Mucosa of gallbladder (tissue), 1 donor: ENCODE data around the gene CDK2AP2. TPM values are rescaled to one million over a fixed set of nuclear protein-coding genes. Genes with fewer than 3 reads are reported as not detected.
"Not testable (repeated sequence)": the region's sequence is repeated elsewhere in the genome, so short reads cannot be mapped to it uniquely, and the experiment has no call there.

ENCODE experiments used
- DNase-seq: peaks from one replicate; pipeline ENCODE4 v3.0.0-alpha.2; 2020; ENCODE audit warnings: low spot score
- total RNA-seq: library from RNA; stranded (reverse); gene quantifications from one replicate; pipeline ENCODE4 v1.2.1, GENCODE V29; 2021
- donor health status: DM: no; HTN: no; CAD: no.

The CDK2AP2 gene
- total RNA-seq, 1 donor from 2014 or later = 95.5 TPM

GRCh38 chr11:67523556-67524479 lies 15.9 kb upstream of the CDK2AP2 start:
- no peak for DNase-seq

GRCh38 chr11:67522844-67523555 lies 15.0 kb upstream of the CDK2AP2 start, which contains the start of gene CABP2:
CABP2 (minus strand) TSS chr11:67523446; CDS start chr11:67523326, 120 bp downstream.
- no peak for DNase-seq

DNA sequence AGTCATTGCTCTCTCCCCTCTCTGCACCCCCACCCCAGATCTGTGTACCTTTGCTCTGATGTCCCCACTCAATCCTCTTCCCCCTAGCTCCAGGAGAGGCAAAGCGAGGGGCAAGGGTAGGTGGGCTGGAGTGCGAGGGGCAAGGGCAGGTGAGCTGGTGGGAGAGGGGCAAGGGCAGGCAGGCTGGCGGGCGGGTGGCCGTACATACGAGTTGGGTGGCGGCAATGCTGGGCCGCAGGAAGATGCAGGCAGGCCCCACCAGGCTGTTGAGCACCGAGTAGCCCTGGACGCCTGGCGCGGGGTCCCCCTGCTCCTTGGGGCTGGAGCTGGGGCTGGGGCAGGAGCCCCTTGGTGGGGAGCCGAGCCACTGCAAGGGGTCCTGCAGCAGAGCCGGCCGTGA lies 14.4 kb upstream of the CDK2AP2 start:
- no peak for DNase-seq

DNA sequence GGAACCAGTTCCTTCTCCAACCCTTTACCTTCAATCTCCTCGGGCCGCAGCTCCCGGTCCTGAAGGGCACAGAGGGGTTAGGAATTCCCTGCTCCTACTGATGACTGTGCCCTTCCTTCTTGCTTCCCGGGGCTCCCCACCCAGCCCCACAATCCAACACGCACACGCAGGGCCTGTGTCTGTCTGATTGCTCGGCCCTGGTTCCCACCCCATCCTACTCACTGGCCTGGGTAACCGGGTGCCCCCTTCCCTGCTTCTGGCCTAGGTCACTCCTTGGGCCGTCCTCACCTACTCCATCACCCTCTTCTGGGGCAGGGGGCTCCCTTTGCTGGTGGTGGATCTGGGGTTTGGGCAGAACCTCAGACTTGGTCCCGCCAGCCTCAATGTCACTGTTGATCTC lies 14.0 kb upstream of the CDK2AP2 start:
- DNase-seq = no peak

- no peak for DNase-seq
Measured at GRCh38 chr11:67520856-67521824, 13.2 kb upstream of the CDK2AP2 start.

DNA sequence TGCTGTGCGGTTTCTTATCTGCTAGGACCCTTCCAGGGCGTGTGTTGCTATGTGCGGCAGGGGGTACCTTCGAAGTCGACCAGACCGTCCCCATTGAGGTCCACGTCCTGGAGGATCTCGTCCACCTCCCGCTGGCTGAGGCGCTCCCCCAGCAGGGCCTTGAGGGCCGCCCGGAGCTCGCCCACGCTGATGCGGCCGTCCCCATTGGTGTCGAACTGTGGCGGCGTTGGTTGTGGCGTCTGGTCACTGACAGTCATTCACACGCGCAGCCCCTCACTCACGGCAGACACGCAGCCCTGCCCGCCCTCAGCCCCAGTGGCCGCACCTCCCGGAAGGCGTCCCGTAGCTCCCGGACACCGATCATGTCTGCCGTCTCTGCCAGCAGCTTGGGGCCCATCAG lies 11.8 kb upstream of the CDK2AP2 start:
- DNase-seq = no peak

DNA sequence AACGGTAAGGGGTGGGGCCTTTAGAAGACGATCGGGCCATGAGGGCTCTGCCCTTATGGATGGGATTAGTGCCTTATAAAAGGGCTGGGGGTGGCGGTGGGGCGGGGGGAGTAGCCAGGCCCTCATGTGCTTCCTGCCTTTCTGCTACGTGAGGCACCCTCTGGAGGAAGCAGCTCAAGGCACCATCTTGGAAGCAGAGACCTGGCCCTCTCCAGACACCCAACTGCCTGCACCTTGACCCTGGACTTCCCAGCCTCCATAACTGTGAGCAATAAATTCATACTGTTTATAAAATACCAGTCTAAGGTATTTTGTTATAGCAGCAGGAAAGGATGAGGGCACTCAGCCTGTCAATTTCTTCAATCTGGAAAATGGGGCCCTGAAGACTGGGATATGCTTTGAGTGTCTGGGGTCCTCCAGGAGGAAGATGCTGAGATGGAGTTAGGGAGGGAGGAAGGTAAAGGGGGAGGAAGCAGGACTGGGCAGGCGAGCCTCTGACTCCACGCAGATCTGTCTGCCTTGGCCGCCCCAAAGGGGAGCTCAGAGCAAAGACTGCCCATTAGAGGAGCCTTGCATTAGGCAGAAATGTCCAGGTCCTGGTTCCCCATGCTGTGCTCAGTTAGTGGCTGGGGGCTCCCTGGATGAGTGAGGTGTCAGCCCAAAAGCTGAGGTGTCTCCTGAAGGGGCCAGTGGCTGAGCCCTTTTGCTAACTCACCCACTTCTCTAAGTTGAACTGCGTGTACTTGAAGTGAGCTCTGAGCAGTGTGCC lies 10.0 kb upstream of the CDK2AP2 start:
- no peak for DNase-seq

DNA sequence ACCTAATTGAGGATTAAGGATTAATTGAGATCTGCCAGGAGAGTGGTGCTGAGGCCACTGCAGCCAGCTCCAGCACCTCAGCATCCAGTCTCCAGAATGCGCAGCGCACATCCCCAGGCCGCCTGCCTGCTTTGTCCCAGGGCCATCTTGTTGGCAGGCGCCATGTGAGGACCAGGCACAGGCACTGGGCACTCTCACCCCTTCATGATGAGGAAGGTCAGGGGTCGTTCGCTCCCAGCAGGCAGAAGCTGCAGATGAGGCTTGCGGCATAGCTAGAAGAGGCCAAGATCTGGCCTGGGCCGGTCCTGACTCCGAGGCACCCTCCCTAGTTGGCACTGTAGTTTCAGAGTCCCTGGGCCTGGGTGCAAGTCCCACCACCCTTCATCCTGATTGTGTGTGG lies 8.8 kb upstream of the CDK2AP2 start:
- no peak for DNase-seq

DNA sequence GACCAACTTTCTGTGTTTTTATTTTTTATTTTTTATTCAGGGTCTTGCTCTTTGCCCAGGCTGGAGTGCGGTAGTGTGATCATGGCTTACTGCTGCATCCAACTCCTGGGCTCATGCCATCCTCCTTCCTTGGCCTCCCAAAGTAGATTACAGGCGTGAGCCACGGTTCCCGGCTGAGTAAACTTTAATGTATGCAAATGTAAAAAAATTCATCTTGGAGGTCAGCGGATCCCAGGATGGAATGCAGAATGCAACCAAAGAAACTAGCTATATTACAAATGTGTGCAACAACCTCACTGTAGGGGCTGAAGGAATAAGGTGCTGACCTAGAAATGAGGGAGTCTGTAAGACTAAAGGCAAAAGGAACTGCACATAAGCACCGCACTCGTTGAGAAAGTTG lies 6.2 kb upstream of the CDK2AP2 start:
- DNase-seq = no peak

DNA sequence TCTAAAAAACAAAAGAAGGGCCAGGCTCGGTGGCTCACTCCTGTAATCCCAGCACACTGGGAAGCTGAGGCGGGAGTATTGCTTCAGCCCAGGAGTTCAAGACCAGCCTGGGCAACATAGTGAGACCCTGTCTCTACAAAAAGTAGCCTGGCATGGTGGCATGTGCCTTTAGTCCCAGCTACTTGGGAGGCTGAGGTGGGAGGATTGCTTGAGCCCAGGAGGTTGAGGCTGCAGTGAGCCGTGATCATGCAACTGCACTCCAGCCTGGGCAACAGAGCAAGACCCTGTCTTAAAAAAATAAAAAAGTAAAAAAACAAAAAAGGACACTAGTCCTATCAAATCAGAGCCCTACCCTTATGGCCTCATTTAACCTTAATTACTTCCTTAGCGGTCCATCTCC lies 3.6 kb upstream of the CDK2AP2 start:
- DNase-seq = not testable (repeated sequence)

GRCh38 chr11:67510023-67510345 lies 2.0 kb upstream of the CDK2AP2 start:
- DNase-seq = no peak

DNA sequence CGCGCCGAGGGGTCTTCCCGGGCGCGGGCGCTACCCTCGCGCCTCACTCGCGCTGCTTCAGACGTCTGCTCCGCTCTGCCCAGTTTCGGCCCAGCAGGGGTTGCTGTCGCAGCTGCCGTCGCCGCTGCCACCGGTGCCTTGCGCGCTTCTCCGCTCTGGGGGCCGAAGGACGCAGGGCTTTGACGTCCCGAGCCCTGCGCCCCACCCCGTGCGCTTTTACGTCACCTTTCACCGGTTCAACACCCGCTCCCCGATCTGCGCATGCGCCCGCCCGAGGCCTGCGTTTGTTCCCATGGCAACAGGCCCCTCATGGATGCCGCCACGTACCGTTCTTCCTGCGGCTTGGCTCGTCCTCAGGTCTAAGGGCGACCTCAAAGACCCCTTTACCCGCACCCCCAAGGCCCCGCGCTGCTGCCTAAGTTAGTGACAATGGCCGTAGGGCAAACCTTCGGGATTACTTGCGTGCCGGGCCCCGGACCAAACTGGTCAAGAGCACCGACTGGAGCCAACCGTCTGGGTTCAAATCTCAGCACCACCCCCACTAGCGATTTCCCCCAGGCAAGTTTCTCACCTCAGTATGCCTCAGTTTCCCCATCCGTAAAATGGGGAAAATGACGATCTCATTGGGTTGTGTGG lies 642 bp upstream of the CDK2AP2 start:
- DNase-seq = peak; percentile 98

DNA sequence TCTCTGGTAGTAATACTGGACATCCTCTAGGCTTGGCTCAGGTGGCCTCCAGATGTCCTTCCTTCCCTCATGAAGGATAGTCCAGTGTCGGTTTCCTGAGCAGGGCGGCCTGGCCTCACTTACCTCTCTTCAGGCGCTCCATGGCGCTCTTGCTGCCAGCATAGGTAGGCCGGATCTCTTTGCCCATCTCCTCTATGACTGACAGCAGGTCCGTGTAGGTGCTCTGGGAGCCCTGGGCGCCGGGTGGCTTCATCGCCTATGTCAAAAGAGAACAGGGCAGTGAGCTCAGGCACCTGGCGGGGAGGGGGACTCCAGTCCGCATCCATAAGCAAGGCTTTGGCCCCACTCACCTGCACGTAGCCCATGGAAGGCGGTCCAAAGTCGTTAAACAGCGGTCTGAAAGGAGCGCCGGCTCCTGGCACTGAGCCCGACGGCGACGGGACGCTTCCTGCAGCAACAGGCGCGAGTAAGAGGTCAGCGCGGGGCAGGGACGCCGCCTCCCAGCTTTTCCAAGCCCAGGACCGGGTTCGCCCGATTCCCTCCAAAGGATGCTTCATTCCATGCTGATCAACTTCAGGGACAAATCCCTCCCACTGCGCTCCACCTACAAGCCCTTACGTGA lies 609 bp downstream of the CDK2AP2 start:
- DNase-seq = peak; percentile 67

GRCh38 chr11:67506426-67507051 lies 1.4 kb downstream of the CDK2AP2 start:
- no peak for DNase-seq

DNA sequence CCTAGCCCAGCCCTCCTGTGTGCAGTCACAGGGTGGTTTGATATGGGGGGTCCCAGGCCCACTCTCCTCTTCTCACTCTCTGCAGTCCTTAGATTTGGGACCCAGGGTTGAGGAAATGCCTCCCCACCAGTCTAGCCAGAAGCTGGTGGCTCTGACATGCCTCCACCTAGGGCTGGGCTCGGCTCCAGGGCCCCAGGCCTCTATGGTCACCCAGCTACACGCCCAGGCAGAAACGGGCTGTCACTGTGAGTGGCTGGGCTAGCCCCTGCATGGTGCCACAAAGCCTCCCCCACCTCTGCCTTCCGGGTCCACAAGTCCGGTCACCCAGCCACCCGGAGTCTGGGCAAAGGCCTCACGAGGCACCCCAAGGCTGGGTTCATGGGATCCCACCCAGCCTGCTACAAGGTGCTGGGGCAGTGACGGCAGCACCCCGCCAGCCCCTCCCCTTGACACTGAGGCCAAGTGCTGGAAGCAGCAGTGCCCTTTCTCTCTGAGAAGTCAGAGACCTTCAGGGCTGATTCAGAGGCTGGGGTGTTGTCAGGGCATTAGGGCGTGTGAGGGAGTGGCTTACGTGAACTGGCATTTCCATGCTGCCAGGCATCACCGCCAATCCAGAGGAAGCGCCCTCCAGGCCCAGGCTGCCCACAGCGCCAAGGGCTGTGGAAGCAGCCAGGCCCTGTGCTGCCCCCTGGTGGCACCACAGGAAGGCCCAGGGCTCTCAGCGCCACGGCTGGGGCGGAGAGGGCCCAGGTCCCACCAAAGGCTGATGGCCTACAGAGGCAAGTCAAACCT lies 2.2 kb downstream of the CDK2AP2 start:
- DNase-seq = peak; percentile 92

- peak; percentile 60 for DNase-seq
Measured at GRCh38 chr11:67504950-67505581, 2.9 kb downstream of the CDK2AP2 start, which contains the start of gene PITPNM1. PITPNM1 (minus strand) TSS chr11:67505363; CDS start chr11:67504180, 1,183 bp downstream.

DNA sequence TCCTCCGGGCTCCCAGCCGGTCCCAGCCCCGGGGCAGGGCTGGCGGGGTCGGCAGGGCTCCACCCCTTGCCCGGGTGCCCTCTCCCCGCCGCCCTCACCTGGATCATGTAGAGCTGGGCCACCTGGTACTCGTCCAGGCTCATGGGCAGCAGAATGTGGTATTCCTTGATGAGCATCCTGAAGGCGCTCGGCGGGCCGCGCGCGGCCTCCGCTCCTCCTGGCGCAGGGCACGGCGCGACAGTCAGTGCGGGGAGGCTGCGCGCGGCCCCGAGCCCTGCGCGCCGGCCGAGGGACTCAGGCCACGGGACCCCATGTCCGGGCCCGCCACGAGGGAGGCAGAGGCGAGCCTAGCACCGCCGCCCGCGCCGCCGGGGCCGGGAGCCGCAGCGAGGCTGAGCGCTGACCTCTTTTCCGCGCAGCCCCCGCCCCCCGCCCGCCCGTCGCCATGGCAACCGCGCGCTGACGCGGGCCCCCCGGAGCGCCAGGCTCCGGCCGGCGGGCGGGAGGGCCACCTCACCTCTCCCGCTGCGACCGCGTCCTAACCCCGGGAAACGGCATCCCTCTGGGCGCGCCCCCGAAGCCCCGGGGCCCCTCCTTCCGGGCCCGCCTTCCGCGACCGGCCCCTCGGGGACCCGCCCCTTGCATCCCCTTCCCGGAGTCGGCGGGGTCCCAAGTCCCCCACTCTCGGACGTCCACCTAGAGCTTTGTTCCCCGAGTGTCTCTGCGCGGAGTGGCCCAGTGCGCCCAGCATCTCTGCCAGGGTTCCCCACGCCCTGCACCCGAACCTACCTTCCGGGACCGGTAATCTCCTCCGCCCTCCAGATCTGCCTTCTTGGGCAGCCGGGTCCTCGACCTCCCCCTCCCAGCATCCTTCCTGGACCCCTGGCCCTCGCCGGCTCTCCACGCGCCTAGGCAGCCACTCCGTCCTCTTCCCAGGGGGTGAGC lies 3.7 kb downstream of the CDK2AP2 start:
- no peak for DNase-seq
